HUES64 (cell line): ENCODE measurements around the gene ADAMTS15.

Experiments
- H3K27ac ChIP-seq: 2 replicates; pipeline ENCODE4 v1.7.0; 2013; ENCODE audit warnings: low read depth, low read length, inconsistent platforms
- H3K27me3 ChIP-seq: 2 replicates; pipeline ENCODE4 v1.6.1; 2013; ENCODE audit warnings: mild to moderate bottlenecking, low read length; ENCODE audit not compliant: insufficient read depth
- H3K36me3 ChIP-seq: 2 replicates; pipeline ENCODE4 v1.6.1; 2013; ENCODE audit warnings: mild to moderate bottlenecking, low read length; ENCODE audit not compliant: insufficient read depth
- H3K4me1 ChIP-seq: 2 replicates; pipeline ENCODE4 v1.6.1; 2013; ENCODE audit warnings: mild to moderate bottlenecking, low read length, moderate library complexity; ENCODE audit not compliant: insufficient read depth
- H3K4me3 ChIP-seq: 2 replicates; pipeline ENCODE4 v1.5.1; 2013; ENCODE audit warnings: mild to moderate bottlenecking, low read length, moderate library complexity
- H3K9ac ChIP-seq: 2 replicates; pipeline ENCODE4 v1.6.1; 2013; ENCODE audit warnings: mild to moderate bottlenecking, low read depth, low read length
- H3K9me3 ChIP-seq: 2 replicates; pipeline ENCODE4 v1.6.1; 2013; ENCODE audit warnings: low read depth, low read length; ENCODE audit not compliant: insufficient read depth
- WGBS: fragments of 150-250, 120-280 bp; methylation state at CpG from one replicate; pipeline ENCODE4 v1.1.7; 2013; ENCODE audit warnings: missing lambda C conversion rate; 5-methylcytosine and 5-hydroxymethylcytosine counted together

Gene ADAMTS15

DNA sequence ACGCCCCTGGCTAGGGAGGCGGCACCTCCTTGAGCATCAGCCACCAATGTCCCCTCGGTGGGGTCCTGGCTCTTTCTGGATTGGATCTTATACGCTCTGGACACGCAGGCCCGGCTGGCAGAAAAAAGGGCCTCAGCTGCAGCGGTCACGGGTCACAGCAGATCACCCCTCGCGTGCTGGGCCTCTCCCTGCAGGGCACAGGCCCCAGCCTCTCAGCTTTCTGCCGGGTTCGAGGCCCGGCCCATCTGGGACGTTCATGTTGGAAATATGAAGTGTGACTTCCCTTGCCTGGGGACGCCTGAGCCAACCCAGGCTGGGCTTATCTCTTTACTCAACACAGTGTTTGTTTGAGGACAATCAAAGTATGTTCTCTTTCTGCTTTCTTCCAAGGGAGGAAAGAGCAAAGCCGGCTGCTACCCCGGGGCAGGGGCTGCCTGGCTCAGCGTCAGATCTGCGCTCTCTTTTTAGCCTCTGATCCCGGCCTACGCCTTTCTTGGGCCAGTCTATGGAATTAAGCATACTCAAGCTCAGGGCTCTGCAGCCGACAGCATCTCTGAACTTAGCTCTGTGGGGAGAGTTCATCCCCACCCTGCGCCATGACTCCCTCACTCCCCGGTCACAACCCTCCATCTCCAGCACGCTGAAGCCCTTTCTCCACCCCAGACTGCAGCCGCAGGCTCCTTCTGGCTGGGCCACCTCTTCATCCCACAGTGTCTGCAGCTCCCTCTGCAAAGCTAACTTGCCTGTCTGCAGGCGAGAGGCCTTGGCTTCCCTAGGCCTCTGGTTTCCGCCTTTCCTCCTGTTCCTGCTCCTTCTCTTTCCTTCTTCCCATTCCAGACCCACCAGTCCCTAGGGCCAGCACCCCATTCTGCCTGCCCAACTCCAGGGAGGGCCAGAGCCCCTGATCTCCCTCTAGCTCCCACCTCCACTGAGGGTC lies 38.8 kb downstream of the ADAMTS15 start:
- Histone ChIP-seq H3K27ac (no peak overlapping the region), H3K27me3 (no peaks in the 10 kb centered on the region), H3K9ac (no peak overlapping the region), H3K4me3 (no peak overlapping the region), H3K9me3 (0 out of 2 replicates have a peak, but pooled peaks cover 6% of the 10 kb centered on the region), H3K4me1 (no peaks in the 10 kb centered on the region), H3K36me3 (no peaks in the 10 kb centered on the region)
- 93% methylated on average over 28 of the region's 28 CpGs for WGBS

DNA sequence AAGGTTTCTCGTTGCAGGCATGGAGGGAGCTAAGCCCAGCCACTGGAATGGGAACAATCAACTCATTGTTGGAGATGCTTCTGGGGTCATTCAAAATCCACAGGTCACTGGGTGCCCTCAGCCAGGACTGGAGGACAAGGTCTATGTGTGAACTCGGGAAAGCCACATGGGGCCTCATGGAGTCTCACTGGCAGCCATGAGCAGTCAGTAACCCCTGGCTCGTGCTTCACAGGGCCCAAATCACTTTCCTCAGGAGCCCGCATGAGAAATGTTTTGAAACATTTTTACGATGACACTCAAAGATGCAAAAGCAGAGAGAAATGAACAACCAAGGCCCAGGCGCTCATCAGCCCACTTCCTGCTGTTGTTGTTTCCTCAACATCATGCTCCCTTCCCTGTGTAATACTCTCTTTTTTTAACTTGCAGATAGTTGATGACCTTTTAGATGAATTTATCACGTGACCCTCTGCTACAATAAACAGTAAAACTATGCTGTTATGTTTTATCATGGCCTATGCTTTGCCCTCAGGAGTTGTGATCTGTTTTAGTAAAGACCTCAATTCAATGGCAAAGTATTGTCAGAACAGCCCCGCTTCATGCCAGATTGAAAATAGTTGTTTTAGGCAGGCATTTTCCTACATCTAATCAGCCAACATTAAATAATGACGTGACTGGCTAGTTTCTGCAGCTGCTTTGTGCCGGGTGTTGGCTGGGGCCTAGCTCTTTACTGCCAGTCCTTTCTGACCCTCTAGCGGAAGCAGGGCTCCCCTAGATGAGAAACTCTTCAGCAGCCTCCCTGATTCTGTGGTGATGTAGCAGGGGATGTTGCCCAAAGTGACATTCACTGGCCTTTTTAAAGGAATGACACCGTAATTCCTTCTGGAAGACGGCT lies 39.7 kb downstream of the ADAMTS15 start:
- Histone ChIP-seq H3K4me3 (no peak overlapping the region), H3K36me3 (no peaks in the 10 kb centered on the region), H3K9me3 (0 out of 2 replicates have a peak, but pooled peaks cover 6% of the 10 kb centered on the region), H3K27ac (no peak overlapping the region), H3K27me3 (no peaks in the 10 kb centered on the region), H3K9ac (no peak overlapping the region), H3K4me1 (no peaks in the 10 kb centered on the region)
- 92% methylated on average over 13 of the region's 13 CpGs for WGBS

DNA sequence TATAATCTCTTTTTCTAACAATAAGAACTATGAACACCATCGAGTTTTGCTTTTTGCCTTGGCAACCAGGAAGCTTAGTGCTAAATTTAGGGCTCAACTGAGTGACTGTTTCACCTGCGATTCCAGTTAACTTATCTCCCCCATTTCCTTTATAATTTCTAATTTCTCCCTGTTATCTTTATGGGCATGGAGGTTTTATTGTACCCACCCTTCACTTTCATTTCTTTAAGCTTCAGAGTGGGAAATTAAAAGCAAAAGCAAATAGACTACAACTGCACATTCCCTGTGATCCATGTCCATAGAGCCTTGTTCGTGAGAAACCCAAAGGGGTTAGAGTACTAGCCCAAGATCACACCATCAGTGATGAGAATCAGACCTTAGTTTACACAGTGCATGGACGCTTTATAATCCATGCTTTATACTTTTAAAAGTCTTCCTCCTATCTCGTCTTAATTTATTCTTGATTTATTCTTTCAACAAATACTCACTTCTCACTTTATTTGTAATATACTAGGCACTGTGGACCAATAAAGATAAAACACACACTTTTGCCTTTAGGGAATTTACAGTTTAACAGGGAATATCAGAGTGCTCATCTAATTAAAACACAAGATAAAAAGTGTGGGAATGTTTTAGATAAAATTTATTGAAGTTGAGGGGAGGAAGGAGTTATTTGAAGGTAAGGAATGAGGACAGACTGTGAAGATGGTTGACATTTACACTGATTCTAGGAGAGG lies 40.6 kb downstream of the ADAMTS15 start:
- H3K27me3 ChIP-seq, result no peaks in the 10 kb centered on the region
- H3K9ac ChIP-seq, result no peak overlapping the region
- no peak overlapping the region for H3K4me3 ChIP-seq
- WGBS, result 92% methylated on average over 5 of the region's 5 CpGs
- H3K4me1 ChIP-seq, result no peaks in the 10 kb centered on the region
- no peak overlapping the region for H3K27ac ChIP-seq
- 0 out of 2 replicates have a peak, but pooled peaks cover 5% of the 10 kb centered on the region for H3K9me3 ChIP-seq
- H3K36me3 ChIP-seq, result no peaks in the 10 kb centered on the region

DNA sequence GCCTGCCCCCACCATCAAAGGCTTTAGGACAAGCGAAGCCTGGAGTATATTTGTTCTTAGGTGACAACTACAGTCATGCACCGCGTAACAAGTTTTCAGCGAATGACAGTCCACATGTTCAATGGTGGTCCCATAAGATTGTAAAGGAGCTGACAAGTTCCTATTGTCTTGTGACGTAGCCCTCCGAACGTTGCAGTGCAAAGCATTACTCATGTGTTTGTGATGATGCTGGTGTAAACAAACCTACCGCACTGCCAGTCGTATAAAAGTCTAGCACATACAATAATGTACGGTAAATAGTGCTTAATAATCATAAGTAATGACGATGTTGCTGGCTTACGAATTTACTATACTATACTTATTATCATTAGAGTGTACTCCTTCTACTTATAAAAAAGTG lies 41.3 kb downstream of the ADAMTS15 start:
- Histone ChIP-seq H3K9ac (no peak overlapping the region), H3K27ac (no peak overlapping the region), H3K36me3 (no peaks in the 10 kb centered on the region), H3K4me1 (no peaks in the 10 kb centered on the region), H3K27me3 (no peaks in the 10 kb centered on the region), H3K4me3 (no peak overlapping the region), H3K9me3 (no peaks in the 10 kb centered on the region)
- WGBS, result 95% methylated on average over 9 of the region's 12 CpGs

DNA sequence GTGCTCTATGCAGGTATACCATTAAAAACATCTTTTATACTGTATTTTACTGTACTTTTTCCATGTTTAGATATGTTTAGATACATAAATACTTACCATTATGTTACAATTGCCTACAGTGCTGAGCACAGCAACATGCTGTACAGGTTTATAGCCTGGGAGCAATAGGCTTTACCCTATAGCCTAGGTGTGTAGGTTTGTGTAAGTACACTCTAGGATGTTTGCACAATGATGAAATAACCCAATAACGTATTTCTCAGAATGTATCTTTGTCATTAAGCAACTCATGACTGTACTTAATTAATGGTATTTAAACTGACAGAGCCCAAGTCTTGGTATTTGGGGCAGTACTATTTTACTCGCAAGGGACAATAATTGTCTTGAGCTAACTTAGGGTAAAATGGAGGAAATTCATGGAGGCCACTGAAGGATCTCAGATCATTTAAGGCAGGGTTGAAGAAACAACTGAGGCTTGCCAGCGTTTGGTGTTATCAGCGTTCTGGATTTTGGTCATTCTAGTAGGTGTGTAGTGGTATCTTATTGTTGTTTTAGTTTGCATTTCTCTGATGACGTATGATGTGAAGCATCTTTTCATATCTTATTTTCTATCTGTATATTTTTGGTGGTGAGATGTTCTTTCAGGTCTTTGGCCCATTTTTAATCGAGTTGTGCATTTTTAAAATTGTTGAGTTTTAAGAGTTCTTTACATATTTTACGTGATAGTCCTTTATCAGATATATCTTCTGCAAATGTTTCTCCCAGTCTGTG lies 42.4 kb downstream of the ADAMTS15 start:
- no peak overlapping the region for H3K4me3 ChIP-seq
- H3K9me3 ChIP-seq, result no peaks in the 10 kb centered on the region
- H3K9ac ChIP-seq, result no peak overlapping the region
- WGBS, result 92% methylated on average over 6 of the region's 7 CpGs
- no peaks in the 10 kb centered on the region for H3K36me3 ChIP-seq
- no peak overlapping the region for H3K27ac ChIP-seq
- no peaks in the 10 kb centered on the region for H3K27me3 ChIP-seq
- no peaks in the 10 kb centered on the region for H3K4me1 ChIP-seq

DNA sequence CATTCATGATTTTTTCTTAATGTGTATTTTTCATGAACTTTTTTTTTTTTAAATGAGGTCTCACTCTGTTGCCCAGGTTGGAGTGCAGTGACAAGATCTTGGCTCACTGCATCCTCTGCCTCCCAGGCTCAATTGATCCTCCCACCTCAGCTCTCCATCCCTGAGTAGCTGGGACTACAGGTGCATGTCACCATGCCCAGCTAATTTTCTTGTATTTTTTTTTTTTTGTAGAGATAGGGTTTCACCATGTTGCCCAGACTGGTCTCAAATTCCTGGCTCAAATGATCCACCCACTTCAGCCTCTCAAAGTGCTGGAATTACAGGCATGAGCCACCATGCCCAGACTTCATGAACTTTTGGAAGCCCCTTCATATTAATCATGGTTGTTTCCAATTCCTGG lies 49.7 kb downstream of the ADAMTS15 start:
- Histone ChIP-seq H3K36me3 (no peaks in the 10 kb centered on the region), H3K4me1 (no peaks in the 10 kb centered on the region), H3K27me3 (no peaks in the 10 kb centered on the region), H3K4me3 (no peak overlapping the region), H3K9ac (no peak overlapping the region), H3K9me3 (no peaks in the 10 kb centered on the region), H3K27ac (no peak overlapping the region)

DNA sequence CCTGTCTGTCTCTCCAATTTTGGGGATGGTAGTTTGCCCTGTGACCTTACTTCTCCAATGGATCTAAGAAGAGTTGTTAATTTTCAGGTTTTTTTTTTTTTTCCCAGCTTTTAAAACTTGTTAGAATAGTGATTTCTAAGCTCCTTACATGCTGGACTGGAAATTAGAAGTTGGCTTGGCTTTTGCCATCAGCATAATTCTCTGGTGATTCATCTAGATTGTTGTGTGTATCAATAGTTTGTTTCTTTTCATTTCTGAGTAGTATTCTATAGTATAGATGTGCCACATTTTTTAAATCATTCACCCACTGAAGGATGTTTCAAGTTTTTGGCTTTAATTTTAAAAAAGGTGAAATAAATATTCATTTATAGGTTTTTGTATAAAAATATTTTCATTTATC lies 51.4 kb downstream of the ADAMTS15 start:
- Histone ChIP-seq H3K36me3 (no peaks in the 10 kb centered on the region), H3K4me3 (no peak overlapping the region), H3K27me3 (no peaks in the 10 kb centered on the region), H3K9me3 (peaks cover 10% of the 10 kb centered on the region; the same call in 1 of the 2 replicates), H3K4me1 (no peaks in the 10 kb centered on the region), H3K27ac (no peak overlapping the region), H3K9ac (no peak overlapping the region)

DNA sequence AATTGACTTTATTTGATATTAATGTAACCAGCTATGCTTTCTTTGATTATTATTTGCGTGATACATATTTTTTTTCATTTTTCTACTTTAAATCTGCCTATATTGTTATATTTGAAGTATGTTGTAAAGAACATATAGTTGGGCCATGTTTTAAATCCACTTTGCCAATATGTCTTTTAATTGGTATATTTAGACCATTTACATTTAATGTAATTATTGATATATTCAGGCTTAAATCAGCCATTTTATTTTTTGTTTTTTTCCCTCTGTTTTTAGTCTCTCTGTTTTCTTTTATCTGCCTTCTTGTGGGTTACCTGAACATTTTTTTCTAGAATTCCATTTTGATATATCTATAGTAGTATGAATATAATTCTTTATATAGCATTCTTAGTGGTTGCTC lies 55.9 kb downstream of the ADAMTS15 start:
- Histone ChIP-seq H3K27me3 (no peaks in the 10 kb centered on the region), H3K4me1 (peaks cover 5% of the 10 kb centered on the region; the same call in 1 of the 2 replicates), H3K9ac (no peak overlapping the region), H3K9me3 (peaks cover 32% of the 10 kb centered on the region), H3K36me3 (no peaks in the 10 kb centered on the region), H3K4me3 (no peak overlapping the region), H3K27ac (no peak overlapping the region)
- WGBS, result no CpG with 5 or more reads among the region's 1 CpG

DNA sequence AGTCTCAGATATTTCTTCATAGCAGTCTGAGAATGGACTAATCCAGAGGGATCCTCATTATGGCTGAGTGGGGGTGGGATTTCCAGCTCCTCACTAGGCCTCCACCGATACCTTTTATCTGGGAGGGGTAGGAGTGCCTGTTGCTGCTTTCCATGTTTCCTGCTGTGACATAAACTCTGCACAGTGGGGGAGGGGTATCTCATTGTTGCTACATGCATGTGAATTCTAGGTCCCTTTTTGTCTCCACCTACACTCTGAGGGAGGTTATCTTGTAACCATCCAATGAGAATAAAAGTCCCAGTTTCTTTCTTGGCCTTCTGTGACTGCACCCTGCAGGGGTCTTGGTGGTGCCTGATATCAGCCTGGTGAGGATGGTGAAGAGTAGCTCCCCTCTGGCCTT lies 60.5 kb downstream of the ADAMTS15 start:
- Histone ChIP-seq H3K9ac (no peak overlapping the region), H3K4me1 (peaks cover 8% of the 10 kb centered on the region; the same call in 1 of the 2 replicates)
- WGBS, result 50% methylated on average over 1 of the region's 1 CpG

DNA sequence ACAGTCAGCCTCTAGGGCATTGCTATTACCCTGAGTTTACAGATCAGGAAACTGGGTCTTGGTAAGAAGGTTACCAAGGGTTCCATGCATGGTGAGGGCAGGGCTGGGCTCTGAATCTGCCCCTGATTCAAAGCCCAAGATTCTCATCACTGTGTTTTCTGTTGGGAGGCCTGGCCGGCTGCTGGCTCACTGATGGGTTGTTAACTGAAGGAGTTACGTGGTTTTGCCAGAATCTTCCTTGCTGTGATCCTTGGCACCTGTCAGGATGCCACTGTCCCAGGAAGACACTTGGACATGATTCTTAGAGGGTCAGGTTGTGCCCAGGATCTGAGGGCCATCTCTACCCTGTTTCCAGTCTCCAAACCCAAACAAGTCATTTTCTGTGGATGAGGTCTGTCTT lies 61.5 kb downstream of the ADAMTS15 start:
- Histone ChIP-seq H3K4me1 (peaks cover 8% of the 10 kb centered on the region; the same call in 1 of the 2 replicates), H3K4me3 (no peak overlapping the region), H3K36me3 (no peaks in the 10 kb centered on the region), H3K27me3 (no peaks in the 10 kb centered on the region), H3K27ac (no peak overlapping the region), H3K9me3 (peaks cover 21% of the 10 kb centered on the region), H3K9ac (no peak overlapping the region)
- 96% methylated on average over 2 of the region's 2 CpGs for WGBS

More for the DNA sequence above, 60.5 kb downstream of the ADAMTS15 start:
- no peaks in the 10 kb centered on the region for H3K36me3 ChIP-seq
- peaks cover 29% of the 10 kb centered on the region for H3K9me3 ChIP-seq
- no peaks in the 10 kb centered on the region for H3K27me3 ChIP-seq
- no peak overlapping the region for H3K27ac ChIP-seq
- H3K4me3 ChIP-seq, result no peak overlapping the region
